Hepatocyte (in vitro differentiated cells): Measurements from ENCODE around the gene CHST8. TPM values are rescaled to one million over a fixed set of nuclear protein-coding genes. Genes with fewer than 3 reads are reported as not detected.

Experiments
- DNase-seq: peaks from one replicate; pipeline ENCODE4 v3.0.0-alpha.2; 2016; ENCODE audit warnings: low spot score
- H2AFZ ChIP-seq: fragments of 200-600 bp; sonication (generic); 2 replicates; pipeline ENCODE4 v1.6.0; 2016; ENCODE audit warnings: antibody characterized with exemption, mild to moderate bottlenecking
- H3K27ac ChIP-seq: fragments of 200-600 bp; sonication (generic); 2 replicates; pipeline ENCODE4 v1.5.1; 2016; ENCODE audit warnings: mild to moderate bottlenecking
- H3K27me3 ChIP-seq: fragments of 200-600 bp; sonication (generic); 2 replicates; pipeline ENCODE4 v1.6.1; 2016
- H3K36me3 ChIP-seq: fragments of 200-600 bp; sonication (generic); replicated peaks from 2 replicates; pipeline ENCODE4 v1.5.1; 2016; ENCODE audit warnings: low read depth; ENCODE audit not compliant: insufficient read depth
- H3K4me1 ChIP-seq: fragments of 200-600 bp; sonication (generic); 2 replicates; pipeline ENCODE4 v1.5.1; 2016; ENCODE audit warnings: mild to moderate bottlenecking, moderate library complexity; ENCODE audit not compliant: insufficient read depth
- H3K4me2 ChIP-seq: fragments of 200-600 bp; sonication (generic); 2 replicates; pipeline ENCODE4 v1.6.0; 2016
- H3K4me3 ChIP-seq: fragments of 200-600 bp; sonication (generic); 2 replicates; pipeline ENCODE4 v1.5.1; 2016; ENCODE audit warnings: mild to moderate bottlenecking
- H3K79me2 ChIP-seq: fragments of 200-600 bp; sonication (generic); 2 replicates; pipeline ENCODE4 v1.6.0; 2017; ENCODE audit warnings: mild to moderate bottlenecking
- H3K9me2 ChIP-seq: fragments of 200-600 bp; sonication (generic); replicated peaks from 2 replicates; pipeline ENCODE4 v1.6.0; 2017; ENCODE audit warnings: mild to moderate bottlenecking; ENCODE audit not compliant: insufficient read depth
- H3K9me3 ChIP-seq: fragments of 200-600 bp; sonication (generic); 2 replicates; pipeline ENCODE4 v1.5.1; 2016; ENCODE audit warnings: low read depth, mild to moderate bottlenecking
- H4K20me1 ChIP-seq: fragments of 200-600 bp; sonication (generic); 2 replicates; pipeline ENCODE4 v1.6.0; 2016; ENCODE audit warnings: mild to moderate bottlenecking; ENCODE audit not compliant: insufficient read depth, poor library complexity, severe bottlenecking
- EZH2 ChIP-seq: fragments of 200-600 bp; sonication (generic); IDR thresholded peaks from 2 replicates; pipeline ENCODE4 v1.6.1; 2016; ENCODE audit warnings: antibody characterized with exemption, mild to moderate bottlenecking, borderline replicate concordance
- EZH2phosphoT487 ChIP-seq: fragments of 200-600 bp; sonication (generic); IDR thresholded peaks from one replicate; pipeline ENCODE4 v1.6.1; 2018; ENCODE audit warnings: antibody characterized with exemption, mild to moderate bottlenecking, low read depth, moderate library complexity; ENCODE audit not compliant: unreplicated experiment, severe bottlenecking
- WGBS: methylation state at CpG from one replicate; pipeline ENCODE4 v1.1.6; 2016; ENCODE audit warnings: low lambda C conversion rate; ENCODE audit errors: missing lambda C conversion rate; 5-methylcytosine and 5-hydroxymethylcytosine counted together
- polyA plus RNA-seq: library from polyadenylated mRNA; unstranded; fragments of >200 nt; fragmentation: Nextera tagmentation; extraction: Ambion mirVana; gene quantifications from 2 replicates; pipeline ENCODE4 v1.2.1, GENCODE V29; 2016
- total RNA-seq: library from RNA; depleted of rRNA; stranded (reverse); fragments of >200 nt; gene quantifications from 2 replicates; pipeline ENCODE4 v1.2.3, GENCODE V29; 2014
- TF ChIP-seq, protein P1 (sequence below): fragments of 200-600 bp; sonication (generic); IDR thresholded peaks from 2 replicates; pipeline ENCODE4 v1.5.1; 2016; ENCODE audit warnings: antibody characterized with exemption, mild to moderate bottlenecking; ENCODE audit not compliant: poor library complexity

CHST8 gene
- total and polyA plus RNA-seq, 2 experiments from 2014 or later, result 0.07 to 0.89 TPM

DNA sequence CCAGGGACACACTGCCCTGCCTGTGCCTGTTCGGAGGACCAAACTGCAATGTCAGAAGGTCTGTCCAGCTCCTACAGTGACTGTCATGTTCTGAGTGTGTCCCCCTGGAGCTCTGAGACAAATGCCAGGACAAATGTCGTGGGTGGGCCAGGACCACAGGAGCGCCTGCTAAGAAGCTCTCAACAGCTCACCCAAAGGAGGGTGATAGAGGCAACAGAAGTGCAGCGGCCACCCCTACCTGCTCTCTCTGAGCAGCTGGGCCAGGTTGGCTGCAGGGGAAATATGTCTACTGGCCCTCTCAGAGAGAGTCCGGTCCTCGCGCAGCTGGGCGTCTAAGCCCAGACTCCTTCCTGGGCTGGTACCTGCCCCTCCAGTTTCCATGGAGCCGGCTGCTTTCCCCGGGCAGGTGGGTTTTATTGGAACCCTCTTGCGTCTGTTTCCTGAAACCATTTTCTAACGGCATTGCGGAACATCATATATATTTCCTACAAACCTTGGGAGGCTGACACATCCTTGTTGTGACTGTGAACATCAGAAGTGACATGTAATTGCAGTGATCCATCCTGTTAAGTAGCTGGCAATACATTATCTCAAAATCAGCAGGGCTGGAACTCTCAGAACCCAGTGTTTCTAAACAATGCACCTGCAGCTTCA lies 78.1 kb downstream of the CHST8 start:
- no peak overlapping the region for H3K4me2 ChIP-seq
- no peaks in the 10 kb centered on the region for H3K4me1 ChIP-seq
- no peak overlapping the region for H2AFZ ChIP-seq
- no peaks in the 10 kb centered on the region for H3K9me2 ChIP-seq
- no peak overlapping the region for H3K27ac ChIP-seq
- no peaks in the 10 kb centered on the region for H3K79me2 ChIP-seq
- H3K9me3 ChIP-seq, result no peaks in the 10 kb centered on the region
- no peak overlapping the region for H3K4me3 ChIP-seq
- 88% methylated on average over 13 of the region's 13 CpGs for WGBS
- no peaks in the 10 kb centered on the region for H3K27me3 ChIP-seq
- DNase-seq, result no peak
- H3K36me3 ChIP-seq, result no peaks in the 10 kb centered on the region
- TF ChIP-seq, protein P1, sequence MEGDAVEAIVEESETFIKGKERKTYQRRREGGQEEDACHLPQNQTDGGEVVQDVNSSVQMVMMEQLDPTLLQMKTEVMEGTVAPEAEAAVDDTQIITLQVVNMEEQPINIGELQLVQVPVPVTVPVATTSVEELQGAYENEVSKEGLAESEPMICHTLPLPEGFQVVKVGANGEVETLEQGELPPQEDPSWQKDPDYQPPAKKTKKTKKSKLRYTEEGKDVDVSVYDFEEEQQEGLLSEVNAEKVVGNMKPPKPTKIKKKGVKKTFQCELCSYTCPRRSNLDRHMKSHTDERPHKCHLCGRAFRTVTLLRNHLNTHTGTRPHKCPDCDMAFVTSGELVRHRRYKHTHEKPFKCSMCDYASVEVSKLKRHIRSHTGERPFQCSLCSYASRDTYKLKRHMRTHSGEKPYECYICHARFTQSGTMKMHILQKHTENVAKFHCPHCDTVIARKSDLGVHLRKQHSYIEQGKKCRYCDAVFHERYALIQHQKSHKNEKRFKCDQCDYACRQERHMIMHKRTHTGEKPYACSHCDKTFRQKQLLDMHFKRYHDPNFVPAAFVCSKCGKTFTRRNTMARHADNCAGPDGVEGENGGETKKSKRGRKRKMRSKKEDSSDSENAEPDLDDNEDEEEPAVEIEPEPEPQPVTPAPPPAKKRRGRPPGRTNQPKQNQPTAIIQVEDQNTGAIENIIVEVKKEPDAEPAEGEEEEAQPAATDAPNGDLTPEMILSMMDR, result no peak
- no peak for TF ChIP-seq EZH2phosphoT487
- no peaks in the 10 kb centered on the region for H4K20me1 ChIP-seq

DNA sequence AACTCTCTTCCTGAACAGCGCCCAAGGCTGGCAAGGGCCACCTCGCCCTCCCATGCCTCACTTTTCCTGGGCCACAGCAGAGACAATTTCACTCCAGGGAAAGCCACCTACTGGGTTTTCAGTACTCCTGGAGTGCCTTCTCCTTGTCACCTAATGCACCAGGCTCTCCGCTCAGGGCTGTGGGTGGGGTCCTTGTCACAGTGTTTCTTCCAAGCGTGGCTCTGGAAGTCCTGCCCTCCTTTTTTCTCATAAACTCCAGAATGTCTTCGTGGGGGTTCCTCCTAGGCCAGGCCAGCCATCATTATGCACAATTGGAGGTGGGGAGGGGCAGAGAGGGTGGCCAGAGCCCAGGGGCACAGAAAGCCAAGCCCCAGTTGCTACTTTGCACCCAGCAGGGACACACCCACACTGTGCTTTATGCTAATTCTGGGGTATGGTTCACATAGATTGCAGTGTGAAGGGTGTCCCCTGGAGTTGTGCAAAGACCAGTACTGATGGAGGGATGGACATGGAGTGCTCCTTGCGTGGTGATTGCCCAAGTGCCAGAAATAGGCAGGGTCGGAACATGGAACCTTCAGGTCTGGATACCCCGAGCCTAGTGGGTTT lies 78.8 kb downstream of the CHST8 start:
- H3K4me2 ChIP-seq, result no peak overlapping the region
- no peaks in the 10 kb centered on the region for H3K36me3 ChIP-seq
- no peaks in the 10 kb centered on the region for H3K9me3 ChIP-seq
- no peaks in the 10 kb centered on the region for H3K4me1 ChIP-seq
- no peaks in the 10 kb centered on the region for H3K79me2 ChIP-seq
- DNase-seq, result no peak
- no peak for TF ChIP-seq EZH2
- no peak for TF ChIP-seq EZH2phosphoT487
- TF ChIP-seq, protein P1, result no peak
- 75% methylated on average over 8 of the region's 8 CpGs for WGBS
- H3K9me2 ChIP-seq, result no peaks in the 10 kb centered on the region
- H4K20me1 ChIP-seq, result no peaks in the 10 kb centered on the region
- H3K27ac ChIP-seq, result no peak overlapping the region
- no peak overlapping the region for H3K4me3 ChIP-seq
- no peaks in the 10 kb centered on the region for H3K27me3 ChIP-seq
- H2AFZ ChIP-seq, result no peak overlapping the region

DNA sequence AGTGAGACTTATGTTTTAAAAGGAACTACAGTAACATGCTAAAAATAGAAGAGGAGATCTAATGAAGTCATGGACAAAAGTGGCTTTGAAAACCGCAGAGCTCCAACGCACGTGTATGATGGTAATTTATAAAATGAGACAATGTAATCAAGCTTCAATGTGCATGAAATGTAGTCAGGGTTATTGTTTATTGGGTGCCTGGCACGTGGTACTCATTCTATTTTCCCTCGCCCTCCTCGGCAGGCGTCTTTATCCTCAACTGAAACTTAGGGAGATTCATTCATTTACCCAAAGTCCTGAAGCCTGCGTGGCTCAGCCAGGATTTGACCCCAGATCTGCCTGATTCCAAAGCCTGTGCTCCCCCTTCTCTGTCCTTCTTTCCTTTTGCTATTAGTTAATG lies 79.8 kb downstream of the CHST8 start:
- 81% methylated on average over 8 of the region's 8 CpGs for whole genome bisulfite sequencing
- DNase-seq, result no peak

More for the DNA sequence above, 79.8 kb downstream of the CHST8 start:
- Histone ChIP-seq H3K27ac (no peak overlapping the region), H3K79me2 (no peaks in the 10 kb centered on the region), H3K9me2 (no peaks in the 10 kb centered on the region), H3K4me3 (no peak overlapping the region), H3K9me3 (no peaks in the 10 kb centered on the region), H4K20me1 (no peaks in the 10 kb centered on the region), H3K27me3 (no peaks in the 10 kb centered on the region), H2AFZ (no peak overlapping the region), H3K4me2 (no peak overlapping the region), H3K4me1 (no peaks in the 10 kb centered on the region), H3K36me3 (no peaks in the 10 kb centered on the region)
- TF ChIP-seq EZH2, result no peak
- no peak for TF ChIP-seq EZH2phosphoT487
- TF ChIP-seq, protein P1, result no peak
